IPS DF 6.9 (cell line): ENCODE measurements around the gene ZFP36L2.

ENCODE experiments used
- DNase-seq: peaks from one replicate; pipeline ENCODE4 v3.0.0-alpha.2; 2013; ENCODE audit warnings: low read depth, low spot score
- H3K27ac ChIP-seq: one replicate; pipeline ENCODE4 v1.5.1; 2013; ENCODE audit warnings: low read length, control low read depth
- H3K27me3 ChIP-seq: 2 replicates; pipeline ENCODE4 v1.6.1; 2013; ENCODE audit warnings: mild to moderate bottlenecking, low read length; ENCODE audit not compliant: control insufficient read depth, insufficient read depth
- H3K36me3 ChIP-seq: 2 replicates; pipeline ENCODE4 v1.6.1; 2013; ENCODE audit warnings: low read length; ENCODE audit not compliant: control insufficient read depth, insufficient read depth
- H3K4me1 ChIP-seq: 2 replicates; pipeline ENCODE4 v1.6.1; 2013; ENCODE audit warnings: low read length; ENCODE audit not compliant: control insufficient read depth, insufficient read depth
- H3K4me3 ChIP-seq: 2 replicates; pipeline ENCODE4 v1.5.1; 2013; ENCODE audit warnings: mild to moderate bottlenecking, low read length
- H3K9me3 ChIP-seq: 2 replicates; pipeline ENCODE4 v1.6.1; 2013; ENCODE audit warnings: low read length, inconsistent platforms; ENCODE audit not compliant: control insufficient read depth, insufficient read depth
- WGBS: extraction: QIAGEN DNeasy Blood & Tissue Kit; methylation state at CpG from one replicate; pipeline ENCODE4 v1.1.7; 2013; ENCODE audit warnings: mixed read lengths, missing lambda C conversion rate; ENCODE audit not compliant: insufficient read length, insufficient coverage; 5-methylcytosine and 5-hydroxymethylcytosine counted together

Gene ZFP36L2

GRCh38 chr2:43174368-43174916 is 52.0 kb downstream of the ZFP36L2 start:
- WGBS = no CpG with 5 or more reads among the region's 9 CpGs
- Histone ChIP-seq H3K9me3 (peaks cover 6% of the 10 kb centered on the region), H3K4me1 (peaks cover 4% of the 10 kb centered on the region), H3K36me3 (no peaks in the 10 kb centered on the region), H3K27ac (no peak overlapping the region), H3K4me3 (no peak overlapping the region), H3K27me3 (no peaks in the 10 kb centered on the region)
- no peak for DNase-seq
